ENCODE results near the gene CORO1C.

- TF ChIP-seq EZH2 (IDR thresholded peaks at IDR 0.05) (no peak), EZH2phosphoT487 (IDR thresholded peaks at IDR 0.05; ENCODE audit: borderline replicate concordance) (no peak), POLR2AphosphoS5 (IDR thresholded peaks at IDR 0.05; ENCODE audit: low read depth, low read length) (no peak), YY1 (IDR thresholded peaks at IDR 0.05; ENCODE audit: extremely low read depth, insufficient replicate concordance, low read depth, low read length) (no peak)
Observed at GRCh38 chr12:108766294-108766693, 35.0 kb upstream of the CORO1C start.

All from HCT116 (cell line).